HG03558 (cell line): ENCODE measurements around the gene LIF.

Source experiments
- ATAC-seq: cut with Tn5 transposase; IDR thresholded peaks from one replicate; pipeline ENCODE4 v1.9.1; 2021; ENCODE audit warnings: moderate number of reproducible peaks; ENCODE audit not compliant: unreplicated experiment; ENCODE audit errors: extremely low read depth

The LIF gene

GRCh38 chr22:30265823-30266444 lies 19.4 kb upstream of the LIF start:
- ATAC-seq, result peak; percentile 48

DNA sequence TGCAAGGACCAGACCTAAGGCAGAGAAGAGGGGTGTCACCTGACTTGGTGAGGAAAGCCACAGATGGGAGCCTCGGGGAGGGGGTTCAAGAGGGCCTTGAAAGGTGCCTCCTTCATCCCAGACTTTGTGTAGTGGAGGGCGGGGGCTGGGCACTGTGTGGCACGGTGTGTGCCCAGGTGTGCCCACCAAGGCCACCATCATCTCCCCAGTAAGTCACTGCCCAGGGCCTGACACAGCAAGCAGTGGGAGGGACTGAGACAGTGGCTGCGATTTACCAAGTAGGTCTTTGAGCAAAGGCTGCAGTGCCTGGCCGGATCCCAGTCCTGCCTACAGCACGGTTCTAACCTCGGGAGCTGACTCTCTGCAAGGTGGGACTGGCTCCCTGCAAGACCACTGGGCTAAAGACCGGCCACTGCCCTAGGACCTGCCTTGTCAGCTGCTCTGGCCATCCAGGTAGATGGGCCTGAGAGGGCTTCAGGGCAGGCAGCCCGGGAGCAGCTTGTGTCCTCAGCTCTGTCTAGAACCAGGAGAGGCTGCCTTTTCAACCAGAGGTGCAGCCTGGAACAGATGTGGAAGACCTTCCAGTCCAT lies 18.7 kb upstream of the LIF start:
- ATAC-seq, result no peak

DNA sequence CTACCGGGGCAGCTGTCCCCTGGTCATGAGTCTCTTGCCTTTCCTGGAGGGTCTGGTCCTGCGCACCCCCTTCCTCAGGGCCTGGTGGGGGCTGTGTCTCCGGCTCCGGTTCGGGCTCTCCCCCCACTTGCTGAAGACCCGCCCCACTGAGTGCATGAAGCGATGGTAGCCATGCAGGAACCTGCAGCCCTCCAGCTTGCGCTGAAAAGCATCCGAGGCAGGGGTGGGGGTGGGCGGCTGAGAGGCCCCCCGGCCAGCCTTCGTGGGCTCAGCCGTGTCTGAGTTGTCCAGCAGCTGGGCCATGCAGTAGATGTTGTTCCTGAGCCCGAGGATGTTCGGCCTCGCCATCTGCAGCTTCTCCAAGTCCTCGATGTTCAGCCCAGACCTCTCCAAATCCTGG lies 17.3 kb upstream of the LIF start:
- no peak for ATAC-seq

DNA sequence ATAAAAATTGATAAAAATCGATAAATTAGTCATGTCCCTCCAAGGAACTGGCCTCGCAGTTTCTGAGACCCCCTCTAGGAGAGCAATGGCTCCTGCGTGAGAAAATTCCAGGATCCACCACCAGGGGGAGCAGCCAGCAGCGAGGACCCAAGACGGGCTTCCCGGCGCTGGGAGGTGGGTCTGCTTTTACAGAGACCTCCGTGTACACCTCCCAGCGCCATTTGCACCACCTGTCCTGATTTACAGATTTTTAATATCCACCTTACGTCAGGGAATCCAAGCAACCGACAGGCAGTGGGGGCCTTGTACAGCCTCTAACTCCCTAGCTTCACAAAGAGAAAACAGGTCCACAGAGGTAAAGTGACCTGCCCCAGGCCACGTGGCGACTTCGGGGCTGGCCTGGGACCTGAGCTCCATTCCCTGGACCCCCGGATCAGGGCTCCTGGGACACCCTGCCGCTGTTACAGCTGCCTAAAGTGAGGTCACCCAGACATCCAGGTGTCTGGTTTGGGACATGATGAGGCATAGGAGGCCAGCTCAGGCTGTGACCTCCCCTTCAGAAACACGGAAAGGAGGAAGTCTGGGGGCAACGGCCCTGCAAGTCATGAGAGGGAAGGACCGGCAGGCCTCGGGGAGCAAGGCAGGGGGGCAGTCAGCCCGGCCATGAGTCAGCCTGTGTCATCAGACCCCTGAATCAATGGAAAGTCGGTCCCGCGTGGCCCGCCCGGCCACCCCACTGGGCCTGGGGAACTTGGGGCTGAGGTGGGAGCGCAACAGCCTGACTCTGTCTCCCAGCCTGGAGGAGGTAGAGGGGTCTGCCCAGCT lies 16.6 kb upstream of the LIF start:
- no peak for ATAC-seq

DNA sequence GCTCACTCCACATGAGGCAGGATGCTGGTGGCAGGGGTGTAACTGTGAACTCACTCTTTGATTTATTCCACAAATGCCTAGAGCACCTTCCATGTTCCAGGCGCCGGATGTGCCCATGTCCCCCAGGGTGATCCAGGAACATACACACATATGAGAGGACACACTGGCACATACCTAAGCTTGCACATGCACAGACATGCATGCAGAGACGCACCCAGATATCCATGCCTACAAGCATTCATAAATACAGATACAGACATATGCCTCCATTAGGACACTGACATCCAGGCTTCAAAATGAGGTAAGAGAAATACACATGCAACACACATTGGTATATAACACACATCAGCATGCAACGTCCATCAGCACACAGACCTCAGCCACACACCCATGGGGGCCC lies 15.6 kb upstream of the LIF start:
- ATAC-seq, result no peak

DNA sequence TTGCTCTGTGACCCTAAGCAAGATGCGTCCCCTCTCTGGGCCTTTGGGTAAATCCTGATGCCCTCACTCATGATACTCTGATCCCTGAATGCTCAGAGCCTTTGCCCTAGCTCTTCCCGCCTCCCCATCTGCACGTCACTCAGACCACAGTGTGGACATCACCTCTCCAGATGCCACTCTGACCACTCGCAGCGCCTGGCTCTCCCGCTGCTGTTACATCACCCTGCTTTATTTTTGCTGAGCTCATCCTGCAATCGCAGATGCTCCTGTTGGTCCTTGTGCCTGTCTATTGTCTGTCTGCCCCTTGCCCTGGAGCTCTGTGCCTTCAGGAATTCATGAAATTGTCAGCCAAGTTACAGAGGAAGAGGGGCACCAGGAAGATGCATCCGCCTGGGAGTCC lies 14.6 kb upstream of the LIF start:
- ATAC-seq, result no peak

DNA sequence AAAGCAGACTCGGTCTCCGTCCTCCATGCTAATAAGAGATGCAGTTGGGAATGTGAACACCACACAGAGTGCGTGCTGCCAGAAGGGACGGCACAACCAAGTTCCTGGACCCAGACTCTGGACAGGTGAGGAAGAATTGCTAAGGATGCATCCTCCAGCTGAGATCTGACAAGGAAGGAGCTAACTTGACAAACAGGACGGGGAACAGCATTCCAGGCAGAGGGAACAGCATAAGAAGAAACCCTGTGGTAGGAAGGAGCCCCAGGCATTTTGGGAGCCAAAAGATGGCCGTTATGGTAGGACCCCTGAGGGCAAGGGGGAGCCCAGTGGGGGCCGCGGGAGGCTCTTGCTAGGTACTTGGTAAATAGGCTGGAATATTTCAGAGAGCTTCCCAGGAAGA lies 14.1 kb upstream of the LIF start:
- no peak for ATAC-seq

- ATAC-seq, result no peak
These were observed 13.7 kb upstream of the LIF start for GRCh38 chr22:30260276-30260675.

DNA sequence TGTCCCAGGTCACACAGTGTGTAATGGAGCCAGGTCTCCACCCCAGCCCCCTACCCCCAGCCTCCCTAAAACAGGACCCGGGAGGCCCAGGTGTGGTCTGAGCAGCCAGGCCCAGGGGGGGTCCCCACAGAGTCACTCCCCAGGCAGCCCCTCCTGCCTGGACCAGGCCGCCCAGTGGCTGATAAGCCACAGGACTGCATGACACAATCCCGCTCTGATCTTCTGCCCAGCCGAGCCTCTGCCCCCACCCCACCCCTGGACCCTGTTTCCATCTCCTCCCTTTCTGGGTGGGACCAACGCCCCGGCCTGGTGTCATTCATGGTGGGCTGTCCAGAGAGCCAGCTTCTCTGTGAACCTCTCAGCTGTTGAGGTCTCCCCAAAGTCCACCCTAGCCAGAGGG lies 7.8 kb upstream of the LIF start:
- no peak for ATAC-seq

GRCh38 chr22:30253205-30253852 lies 6.8 kb upstream of the LIF start:
- ATAC-seq, result no peak

DNA sequence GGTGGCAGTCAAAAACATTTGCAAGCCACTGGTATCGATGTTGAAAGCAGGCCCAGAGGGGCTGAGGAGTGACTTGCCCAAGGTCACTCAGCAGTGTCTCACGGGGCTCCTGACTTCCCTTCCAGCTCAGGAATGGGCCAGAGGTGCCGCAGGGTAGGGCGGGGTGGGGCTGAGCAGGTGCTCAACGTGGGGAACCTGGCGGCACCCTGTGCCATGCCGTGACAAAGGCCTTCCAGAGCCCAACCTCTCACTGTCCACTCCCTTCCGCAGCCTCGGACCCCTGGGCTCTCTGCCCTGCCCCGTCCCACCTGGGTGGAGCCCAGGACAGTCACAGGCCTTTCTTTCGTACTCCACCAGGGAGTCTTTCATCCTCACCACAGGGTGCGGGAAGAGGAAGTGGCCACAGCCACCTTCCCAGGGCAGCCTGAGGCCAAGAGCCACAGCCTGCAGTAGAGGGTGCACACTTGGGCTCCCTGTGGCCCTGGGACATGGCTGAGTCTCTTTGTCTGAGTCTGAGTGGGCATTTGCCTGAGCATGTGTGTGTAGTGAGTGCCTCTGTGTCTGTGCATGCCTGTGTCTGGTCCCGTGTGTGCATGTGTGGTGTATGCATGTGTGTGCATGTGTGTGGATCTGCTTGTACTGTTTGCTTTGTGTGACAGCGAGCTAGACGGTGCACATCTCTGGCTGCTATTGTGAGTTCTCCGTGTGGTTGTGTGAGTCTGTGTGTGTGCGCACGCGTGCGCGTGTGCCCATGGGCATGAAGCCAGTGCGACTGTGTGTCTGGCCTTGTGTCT lies 6.0 kb upstream of the LIF start:
- no peak for ATAC-seq

DNA sequence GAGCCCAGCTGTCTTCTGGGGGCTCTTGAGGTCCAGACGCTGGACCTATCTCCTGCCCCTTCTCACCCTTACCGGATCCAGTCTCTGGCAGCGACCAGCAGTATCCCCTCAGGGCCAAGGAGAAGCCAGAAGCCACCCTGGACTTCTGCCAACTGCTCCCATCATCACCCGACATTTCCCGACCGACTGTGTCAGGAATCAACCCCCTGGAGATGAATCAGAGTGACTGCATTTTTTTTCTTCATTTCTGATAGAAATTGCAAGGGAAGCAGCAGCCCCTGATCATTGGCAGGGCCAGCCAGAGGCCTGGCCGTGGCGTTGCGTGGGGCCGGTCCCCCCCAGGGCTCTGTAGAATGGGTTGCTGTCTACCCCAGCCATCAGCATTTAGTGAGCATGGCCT lies 5.2 kb upstream of the LIF start:
- ATAC-seq, result no peak

DNA sequence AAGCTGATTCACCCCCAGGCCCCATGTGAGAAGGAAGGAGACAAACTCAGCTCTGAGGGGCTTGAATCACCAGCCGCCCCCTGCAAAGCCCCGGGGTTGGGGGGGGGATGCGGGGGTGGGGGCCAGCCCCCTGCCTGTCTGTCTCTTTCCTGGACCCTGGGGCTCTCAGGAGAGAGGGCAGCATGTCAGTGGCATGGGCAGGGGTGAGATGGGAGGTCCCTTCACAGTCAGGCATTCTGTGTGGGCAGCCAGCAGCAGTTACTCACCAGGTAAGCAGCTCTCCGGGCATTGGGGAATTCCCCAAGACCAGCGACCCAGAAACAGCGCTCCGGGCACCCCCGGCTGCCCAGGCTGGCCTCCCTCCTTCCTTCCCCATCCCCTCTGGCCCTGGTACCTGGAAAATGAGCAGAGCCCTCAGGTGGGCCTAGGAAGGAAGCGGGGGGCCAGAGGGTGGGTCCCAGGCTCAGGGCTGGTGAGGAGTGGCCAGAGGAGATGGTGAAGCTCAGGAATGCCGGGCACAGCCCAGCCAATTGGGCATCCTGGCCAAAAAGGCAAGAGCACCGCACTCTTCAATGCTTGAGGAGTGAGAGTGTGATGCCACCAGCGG lies 4.2 kb upstream of the LIF start:
- ATAC-seq, result no peak

- ATAC-seq, result no peak
These were observed 3.5 kb upstream of the LIF start for GRCh38 chr22:30250039-30250565.

DNA sequence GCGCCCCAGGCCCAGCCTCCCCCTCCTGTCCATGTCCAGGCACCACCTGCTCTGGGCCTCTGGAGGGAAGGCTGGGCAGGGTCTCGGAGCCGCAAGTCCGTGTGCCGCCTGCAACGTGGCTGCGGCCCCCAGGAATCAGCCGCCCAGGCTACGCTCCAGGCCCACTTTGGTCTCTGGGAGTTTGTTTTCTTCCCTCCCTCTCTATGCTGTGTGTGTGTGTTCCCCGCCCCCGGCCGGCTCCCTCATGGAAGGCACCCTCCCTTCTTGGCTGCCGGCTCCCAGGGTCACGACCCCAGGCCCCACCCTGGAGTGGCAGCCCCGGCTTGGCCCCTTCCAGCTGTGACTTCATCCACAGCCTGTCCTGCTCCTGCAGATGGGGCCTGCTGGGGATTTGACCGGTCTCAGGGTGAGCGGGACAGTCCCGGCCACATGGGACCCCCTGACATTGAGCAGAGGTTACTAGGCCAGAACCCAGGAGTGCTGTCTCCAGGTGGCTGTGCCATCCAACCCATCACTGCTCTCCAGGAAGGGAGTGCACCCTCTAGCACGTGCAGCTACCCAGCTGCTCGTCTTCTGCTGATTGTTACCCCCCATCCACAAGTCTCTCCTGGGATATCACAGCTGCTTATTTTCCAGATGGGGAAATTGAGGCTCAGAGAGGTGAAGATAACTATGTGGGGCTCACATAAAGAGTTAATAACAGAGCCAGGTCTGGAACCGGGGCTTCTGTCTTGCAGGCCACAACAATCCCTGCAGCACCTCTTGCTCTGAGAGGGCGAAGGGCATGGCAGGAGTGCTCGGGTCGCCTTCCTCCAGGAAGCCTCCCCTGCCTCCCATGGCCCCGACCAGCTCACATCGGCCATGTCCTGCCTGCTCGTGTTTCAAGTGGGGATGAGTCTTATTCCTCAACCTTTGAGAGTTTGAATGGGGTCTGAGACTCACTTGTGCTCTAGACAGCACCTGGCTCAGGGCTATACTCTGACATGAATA lies 2.8 kb upstream of the LIF start:
- ATAC-seq, result no peak

DNA sequence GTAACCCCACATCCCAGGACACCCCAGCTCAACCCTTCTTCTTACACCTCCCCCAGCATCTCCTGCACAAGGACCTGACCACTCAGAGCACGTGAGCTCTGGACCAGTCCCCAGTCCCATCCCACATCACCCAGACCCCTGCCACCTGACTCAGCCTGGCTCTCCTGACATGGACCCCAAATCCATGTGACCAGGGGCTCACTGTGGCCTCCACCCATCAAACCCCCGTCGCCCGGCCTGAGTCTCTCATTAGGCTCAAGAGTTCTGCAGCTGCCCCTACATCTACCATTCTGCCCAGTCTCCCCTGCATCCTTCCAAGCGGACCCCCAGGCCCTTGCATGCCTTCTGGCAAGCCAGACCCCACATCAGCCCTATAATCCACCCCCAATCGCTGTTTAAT lies 1.9 kb upstream of the LIF start:
- ATAC-seq, result no peak

DNA sequence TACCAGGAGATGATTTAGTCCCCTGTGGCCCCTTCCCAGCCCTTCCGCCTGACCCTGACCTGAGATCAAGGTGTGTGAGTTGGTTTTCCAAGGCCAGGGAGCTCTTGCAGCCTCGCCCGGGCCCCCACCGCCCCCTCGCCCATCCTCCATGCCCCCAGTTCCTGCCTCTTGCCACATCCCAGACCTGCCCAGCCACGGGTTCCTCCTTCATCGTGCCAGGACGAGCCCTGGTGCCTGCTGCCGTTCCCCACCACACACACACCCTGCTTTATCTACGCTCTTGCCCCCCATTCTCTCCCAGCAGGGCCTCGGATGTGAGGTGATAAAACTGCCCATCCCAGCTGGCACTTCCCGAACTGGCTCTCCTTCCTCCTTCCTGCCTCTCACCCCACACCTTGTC lies 1.4 kb upstream of the LIF start:
- ATAC-seq, result no peak

DNA sequence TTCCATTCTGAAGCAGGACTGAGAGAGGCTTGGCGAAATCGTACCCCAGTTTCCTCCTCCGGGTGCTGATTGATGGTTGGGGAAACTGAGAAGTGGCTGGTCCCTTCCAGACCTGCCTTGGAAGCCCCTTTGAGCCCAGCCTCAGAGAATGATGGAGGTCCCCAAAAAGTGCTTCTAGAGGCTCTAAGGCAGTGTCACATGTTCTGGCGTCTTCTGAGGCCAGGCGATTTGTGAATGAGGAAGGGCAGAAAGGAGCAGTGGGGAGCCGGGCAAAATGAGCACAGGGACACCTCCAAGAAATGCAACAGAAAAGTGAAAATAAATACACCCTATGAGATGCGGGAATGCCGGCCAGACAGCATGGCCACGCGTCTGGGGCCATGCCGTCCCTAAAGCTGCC lies 1.0 kb upstream of the LIF start:
- ATAC-seq, result no peak
